Stimulated activated CD4-positive, alpha-beta T cell treated with anti-CD3 and anti-CD28 coated beads, Interleukin-2, amount 100 ng/mL, for 48 hours (primary cell): ENCODE results near the gene TMEM86B.

ENCODE experiments used
- DNase-seq, 2 donors: peaks; one replicate each; pipeline ENCODE4 v3.0.0-alpha.2; 2020

The TMEM86B gene

GRCh38 chr19:55228403-55229031, at the start of gene TMEM86B:
TSS of gene TMEM86B (minus strand) at chr19:55228763. CDS start at chr19:55228741, 22 bp downstream.
- DNase-seq: no peak

GRCh38 chr19:55277494-55277893, 48.9 kb upstream of the TMEM86B start:
- DNase-seq: no peak

GRCh38 chr19:55276720-55277430, 48.3 kb upstream of the TMEM86B start:
- DNase-seq: no peak

- no peak for DNase-seq
Observed at GRCh38 chr19:55275851-55276719, 47.5 kb upstream of the TMEM86B start.

- no peak for DNase-seq
Observed at GRCh38 chr19:55273978-55274707, 45.6 kb upstream of the TMEM86B start.

- DNase-seq: no peak
Observed at GRCh38 chr19:55272142-55272541, 43.6 kb upstream of the TMEM86B start.

GRCh38 chr19:55270172-55270942, 41.8 kb upstream of the TMEM86B start:
- DNase-seq: no peak

- DNase-seq: no peak
Observed at GRCh38 chr19:55269299-55269698, 40.7 kb upstream of the TMEM86B start.

GRCh38 chr19:55266840-55267239, 38.3 kb upstream of the TMEM86B start:
- no peak for DNase-seq

- no peak for DNase-seq
Observed at GRCh38 chr19:55266404-55266803, 37.8 kb upstream of the TMEM86B start.

GRCh38 chr19:55265723-55266386, 37.3 kb upstream of the TMEM86B start:
- DNase-seq: no peak

- DNase-seq: no peak
Observed at GRCh38 chr19:55265173-55265572, 36.6 kb upstream of the TMEM86B start.

GRCh38 chr19:55264531-55264930, 36.0 kb upstream of the TMEM86B start:
- no peak for DNase-seq

- DNase-seq: no peak
Observed at GRCh38 chr19:55262359-55262758, 33.8 kb upstream of the TMEM86B start.

GRCh38 chr19:55261671-55262126, 33.1 kb upstream of the TMEM86B start:
- DNase-seq: no peak

- DNase-seq: no peak
Observed at GRCh38 chr19:55259540-55260210, 31.1 kb upstream of the TMEM86B start.

GRCh38 chr19:55258828-55259539, 30.4 kb upstream of the TMEM86B start, which contains the start of gene PPP6R1:
TSS of gene PPP6R1 (minus strand) at chr19:55259017. CDS start at chr19:55247103, 11,914 bp downstream.
- DNase-seq: peak; percentile 94 to 96

GRCh38 chr19:55258476-55258827, 29.9 kb upstream of the TMEM86B start:
- DNase-seq: peak in 1 of 2 donors; percentile 37

GRCh38 chr19:55257461-55258420, 29.2 kb upstream of the TMEM86B start:
- no peak for DNase-seq
